Stimulated activated CD4-positive, alpha-beta T cell treated with anti-CD3 and anti-CD28 coated beads, Interleukin-4, amount 100 ng/mL, for 48 hours (primary cell): Measurements from ENCODE around the gene RNF166.
A peak's percentile ranks its signal among the peaks of the same experiment; 100 is the strongest.

ENCODE experiments used
- DNase-seq, 2 donors: peaks; one replicate each; pipeline ENCODE4 v3.0.0-alpha.2; 2020; ENCODE audit warnings: low read depth in 2 of 2

The RNF166 gene

GRCh38 chr16:88706965-88707826 lies 988 bp upstream of the RNF166 start:
- no peak for DNase-seq

GRCh38 chr16:88705801-88706228 lies 393 bp downstream of the RNF166 start:
- DNase-seq: no peak

- DNase-seq: no peak
Observed at GRCh38 chr16:88705076-88705684, 1.0 kb downstream of the RNF166 start.

- peak; percentile 63 to 66 for DNase-seq
Observed at GRCh38 chr16:88703486-88704309, 2.5 kb downstream of the RNF166 start.

GRCh38 chr16:88702371-88703210 lies 3.6 kb downstream of the RNF166 start:
- DNase-seq: no peak

- no peak for DNase-seq
Observed at GRCh38 chr16:88701581-88702370, 4.4 kb downstream of the RNF166 start.

- peak; percentile 91 to 93 for DNase-seq
Observed at GRCh38 chr16:88700636-88701482, 5.3 kb downstream of the RNF166 start.

GRCh38 chr16:88700322-88700635 lies 5.9 kb downstream of the RNF166 start:
- DNase-seq: no peak

GRCh38 chr16:88699180-88699579 lies 7.0 kb downstream of the RNF166 start:
- DNase-seq: no peak

- no peak for DNase-seq
Observed at GRCh38 chr16:88698646-88699045, 7.6 kb downstream of the RNF166 start.

GRCh38 chr16:88697831-88698615 lies 8.2 kb downstream of the RNF166 start:
- DNase-seq: no peak

GRCh38 chr16:88697116-88697830 lies 8.9 kb downstream of the RNF166 start:
- no peak for DNase-seq

- DNase-seq: no peak
Observed at GRCh38 chr16:88696441-88696840, 9.8 kb downstream of the RNF166 start.

- DNase-seq: no peak
Observed at GRCh38 chr16:88695753-88696152, 10.5 kb downstream of the RNF166 start.

GRCh38 chr16:88695218-88695617 lies 11.0 kb downstream of the RNF166 start:
- no peak for DNase-seq

GRCh38 chr16:88694221-88695087 lies 11.8 kb downstream of the RNF166 start:
- DNase-seq: no peak

GRCh38 chr16:88693420-88694177 lies 12.6 kb downstream of the RNF166 start:
- DNase-seq: no peak
